Mesendoderm (in vitro differentiated cells): ENCODE results near the gene VASH2.

Source experiments
- DNase-seq: peaks from one replicate; pipeline ENCODE4 v3.0.0; 2013
- H2AK5ac ChIP-seq: 2 replicates; pipeline ENCODE4 v1.6.1; 2013; ENCODE audit warnings: low read length, inconsistent platforms
- H2BK120ac ChIP-seq: 2 replicates; pipeline ENCODE4 v1.6.1; 2013; ENCODE audit warnings: low read depth, mild to moderate bottlenecking, low read length, moderate library complexity, mixed read lengths
- H2BK15ac ChIP-seq: replicated peaks from 2 replicates; pipeline ENCODE4 v1.6.1; 2013; ENCODE audit warnings: low read depth, mild to moderate bottlenecking, moderate library complexity
- H2BK5ac ChIP-seq: 2 replicates; pipeline ENCODE4 v1.6.1; 2013; ENCODE audit warnings: low read length, inconsistent platforms
- H3K18ac ChIP-seq: 2 replicates; pipeline ENCODE4 v1.6.1; 2013; ENCODE audit warnings: mild to moderate bottlenecking, low read length, mixed read lengths
- H3K23ac ChIP-seq: one replicate; pipeline ENCODE4 v1.6.1; 2013; ENCODE audit warnings: low read length
- H3K27ac ChIP-seq: 2 replicates; pipeline ENCODE4 v1.5.1; 2013; ENCODE audit warnings: low read depth, mild to moderate bottlenecking, inconsistent platforms, low read length, moderate library complexity
- H3K27me3 ChIP-seq: 2 replicates; pipeline ENCODE4 v1.6.1; 2013; ENCODE audit warnings: low read length, control low read depth, mild to moderate bottlenecking, inconsistent platforms; ENCODE audit not compliant: insufficient read depth, poor library complexity
- H3K36me3 ChIP-seq: 2 replicates; pipeline ENCODE4 v1.6.1; 2013; ENCODE audit warnings: low read length, inconsistent platforms; ENCODE audit not compliant: control insufficient read depth, insufficient read depth
- H3K4ac ChIP-seq: one replicate; pipeline ENCODE4 v1.6.1; 2013; ENCODE audit warnings: low read depth, mild to moderate bottlenecking, low read length, moderate library complexity
- H3K4me1 ChIP-seq: 2 replicates; pipeline ENCODE4 v1.6.1; 2013; ENCODE audit warnings: low read depth, low read length, inconsistent platforms; ENCODE audit not compliant: control insufficient read depth
- H3K4me2 ChIP-seq: 2 replicates; pipeline ENCODE4 v1.6.1; 2013; ENCODE audit warnings: low read length
- H3K4me3 ChIP-seq: 2 replicates; pipeline ENCODE4 v1.5.1; 2013; ENCODE audit warnings: mild to moderate bottlenecking, low read length
- H3K56ac ChIP-seq: one replicate; pipeline ENCODE4 v1.6.1; 2013; ENCODE audit warnings: low read length
- H3K79me1 ChIP-seq: 2 replicates; pipeline ENCODE4 v1.6.1; 2013; ENCODE audit warnings: low read length, inconsistent platforms
- H3K79me2 ChIP-seq: 2 replicates; pipeline ENCODE4 v1.6.1; 2013; ENCODE audit warnings: mild to moderate bottlenecking, low read length; ENCODE audit not compliant: control insufficient read depth, insufficient read depth
- H3K9ac ChIP-seq: 2 replicates; pipeline ENCODE4 v1.6.1; 2013; ENCODE audit warnings: low read length, inconsistent platforms
- H4K5ac ChIP-seq: one replicate; pipeline ENCODE4 v1.6.1; 2013; ENCODE audit warnings: low read length
- H4K8ac ChIP-seq: one replicate; pipeline ENCODE4 v1.6.1; 2013; ENCODE audit warnings: low read depth, mild to moderate bottlenecking, control low read depth, low read length, moderate library complexity
- WGBS: extraction: QIAGEN DNeasy Blood & Tissue Kit; methylation state at CpG from one replicate; pipeline ENCODE4 v1.1.7; 2013; ENCODE audit warnings: low lambda C conversion rate, missing lambda C conversion rate; ENCODE audit not compliant: insufficient coverage; ENCODE audit errors: extremely low coverage; 5-methylcytosine and 5-hydroxymethylcytosine counted together

VASH2 gene

DNA sequence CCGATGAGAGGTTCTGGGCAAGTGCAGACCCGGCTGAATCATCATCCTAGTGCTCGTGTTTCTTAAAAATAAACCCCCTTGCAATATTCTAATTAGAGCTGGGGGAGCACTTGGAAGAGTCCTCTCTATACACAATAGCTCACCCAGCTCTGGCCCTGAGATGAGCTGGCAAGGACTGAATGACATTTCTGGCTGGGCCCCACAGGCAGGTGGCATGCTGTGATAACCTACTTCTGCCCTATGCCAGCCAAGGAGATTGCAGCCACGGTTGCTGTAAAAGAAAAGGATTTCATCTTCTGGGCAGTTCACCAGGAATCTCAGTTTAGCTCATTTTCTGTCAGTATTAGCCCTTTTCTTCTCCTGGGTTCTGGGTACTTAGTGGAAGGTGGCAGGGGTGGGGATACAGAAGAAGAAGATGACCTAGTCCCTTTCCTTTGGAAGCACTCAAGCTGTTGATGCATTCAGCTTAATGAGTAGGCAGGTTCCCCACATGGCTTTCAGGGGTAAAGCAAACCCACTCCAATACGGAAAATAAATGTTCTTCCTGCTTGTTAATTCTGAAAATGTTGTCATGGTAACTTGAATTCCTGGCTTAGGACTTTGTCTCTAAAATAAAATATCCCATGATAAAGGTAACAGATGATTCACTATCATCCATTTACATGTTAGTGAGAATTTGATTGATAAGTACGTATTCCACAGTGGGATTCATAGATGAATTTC, 32.2 kb downstream of the VASH2 start:
- no peaks in the 10 kb centered on the region for H3K79me1 ChIP-seq
- H3K56ac ChIP-seq, result no peak overlapping the region
- no peak overlapping the region for H2BK15ac ChIP-seq
- no peak overlapping the region for H3K18ac ChIP-seq
- DNase-seq, result no peak
- H3K4me1 ChIP-seq, result no peaks in the 10 kb centered on the region
- H2BK120ac ChIP-seq, result no peak overlapping the region
- peaks cover 1% of the 10 kb centered on the region for H3K36me3 ChIP-seq
- no peak overlapping the region for H2AK5ac ChIP-seq
- H3K4me2 ChIP-seq, result no peak overlapping the region
- H4K5ac ChIP-seq, result no peak overlapping the region
- H3K9ac ChIP-seq, result no peak overlapping the region
- H3K27ac ChIP-seq, result no peak overlapping the region
- H3K23ac ChIP-seq, result no peak overlapping the region
- no peak overlapping the region for H4K8ac ChIP-seq
- H3K79me2 ChIP-seq, result no peaks in the 10 kb centered on the region
- H2BK5ac ChIP-seq, result no peak overlapping the region
- WGBS, result no CpG with 5 or more reads among the region's 6 CpGs
- H3K27me3 ChIP-seq, result no peaks in the 10 kb centered on the region
- no peak overlapping the region for H3K4me3 ChIP-seq
- H3K4ac ChIP-seq, result no peak overlapping the region

- Histone ChIP-seq H3K4me2 (no peak overlapping the region), H3K4ac (no peak overlapping the region), H3K79me2 (no peaks in the 10 kb centered on the region), H3K4me1 (no peaks in the 10 kb centered on the region), H2AK5ac (no peak overlapping the region), H3K27ac (no peak overlapping the region), H3K23ac (no peak overlapping the region), H4K5ac (no peak overlapping the region), H3K56ac (no peak overlapping the region), H3K4me3 (no peak overlapping the region), H4K8ac (no peak overlapping the region), H2BK120ac (no peak overlapping the region), H2BK15ac (no peak overlapping the region), H2BK5ac (no peak overlapping the region), H3K27me3 (no peaks in the 10 kb centered on the region), H3K36me3 (peaks cover 1% of the 10 kb centered on the region), H3K9ac (no peak overlapping the region), H3K18ac (no peak overlapping the region), H3K79me1 (no peaks in the 10 kb centered on the region)
- DNase-seq, result no peak
- WGBS, result no CpG with 5 or more reads among the region's 3 CpGs
Measured at GRCh38 chr1:212983482-212983881, 33.1 kb downstream of the VASH2 start.

DNA sequence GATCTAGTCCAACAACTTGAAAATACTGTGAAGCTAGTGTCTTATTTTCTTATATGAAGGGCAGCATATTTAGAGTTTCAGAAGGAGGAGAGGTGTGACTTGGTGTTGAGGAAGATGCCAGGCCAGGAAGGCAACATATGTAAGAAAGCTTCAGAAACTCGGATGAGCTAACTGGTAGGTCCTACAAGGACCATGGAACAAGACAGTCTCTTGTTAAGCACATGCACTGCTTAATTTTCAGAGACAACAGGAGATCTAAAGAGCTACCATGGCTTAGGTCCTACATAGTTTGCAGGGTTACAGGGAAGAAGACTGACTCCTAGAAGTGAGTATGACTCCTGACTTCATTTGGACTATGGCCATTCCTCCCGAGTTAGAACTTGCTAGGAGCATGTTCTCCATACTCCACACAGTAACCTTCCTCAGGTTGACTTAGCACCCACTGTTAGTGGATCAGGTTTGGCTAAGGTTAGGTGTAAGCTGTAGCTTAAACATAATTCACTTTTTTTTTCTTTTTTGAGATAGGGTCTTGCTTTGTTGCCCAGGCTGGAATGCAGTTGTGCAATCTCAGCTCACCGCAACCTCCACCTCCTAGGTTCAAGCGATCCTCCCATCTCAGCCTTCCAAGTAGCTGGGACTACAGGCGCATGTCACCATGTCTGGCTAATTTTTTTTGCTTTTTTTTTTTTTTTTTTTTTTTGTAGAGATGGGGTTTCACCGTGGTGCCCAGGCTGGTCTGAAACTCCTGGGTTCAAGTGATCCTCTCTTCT, 34.4 kb downstream of the VASH2 start:
- no peak for DNase-seq
- H3K4me3 ChIP-seq, result no peak overlapping the region
- no peak overlapping the region for H3K18ac ChIP-seq
- H4K8ac ChIP-seq, result no peak overlapping the region
- H2BK120ac ChIP-seq, result no peak overlapping the region
- H3K36me3 ChIP-seq, result peaks cover 1% of the 10 kb centered on the region
- no peaks in the 10 kb centered on the region for H3K27me3 ChIP-seq
- no peak overlapping the region for H3K4ac ChIP-seq
- H3K27ac ChIP-seq, result no peak overlapping the region
- H3K79me1 ChIP-seq, result no peaks in the 10 kb centered on the region
- WGBS, result no CpG with 5 or more reads among the region's 6 CpGs
- H2AK5ac ChIP-seq, result no peak overlapping the region
- H4K5ac ChIP-seq, result no peak overlapping the region
- no peak overlapping the region for H3K9ac ChIP-seq
- no peaks in the 10 kb centered on the region for H3K79me2 ChIP-seq
- H2BK15ac ChIP-seq, result no peak overlapping the region
- no peak overlapping the region for H2BK5ac ChIP-seq
- no peak overlapping the region for H3K4me2 ChIP-seq
- no peak overlapping the region for H3K56ac ChIP-seq
- no peak overlapping the region for H3K23ac ChIP-seq
- H3K4me1 ChIP-seq, result no peaks in the 10 kb centered on the region

DNA sequence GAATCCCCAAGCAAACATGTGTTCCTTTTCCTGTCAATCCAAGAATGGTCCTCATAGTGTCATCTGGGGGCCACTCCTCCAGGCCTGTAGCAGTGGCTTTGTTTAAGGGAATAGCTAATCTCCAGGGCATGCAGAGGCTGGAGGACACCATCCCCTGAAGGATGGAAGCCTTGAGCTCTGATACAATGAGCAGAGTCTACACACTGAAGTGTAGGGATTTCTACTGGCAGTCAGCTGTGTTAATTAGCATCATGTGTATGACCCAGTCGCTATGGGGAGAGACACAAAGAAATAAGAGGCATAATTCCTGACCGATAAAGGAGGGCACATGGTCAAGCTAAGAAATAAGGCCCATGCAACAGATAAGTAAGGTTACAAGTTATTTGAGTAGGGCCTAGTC, 36.2 kb downstream of the VASH2 start:
- H3K9ac ChIP-seq, result no peak overlapping the region
- H2BK120ac ChIP-seq, result no peak overlapping the region

GRCh38 chr1:212987702-212988322, 37.5 kb downstream of the VASH2 start:
- Histone ChIP-seq H3K56ac (no peak overlapping the region), H3K18ac (no peak overlapping the region), H2BK15ac (no peak overlapping the region), H3K27ac (no peak overlapping the region), H3K4me1 (no peaks in the 10 kb centered on the region), H2AK5ac (no peak overlapping the region), H2BK120ac (no peak overlapping the region), H3K9ac (no peak overlapping the region), H3K27me3 (no peaks in the 10 kb centered on the region), H3K23ac (no peak overlapping the region), H3K4ac (no peak overlapping the region), H4K5ac (no peak overlapping the region), H2BK5ac (no peak overlapping the region), H4K8ac (no peak overlapping the region), H3K36me3 (peaks cover 1% of the 10 kb centered on the region), H3K79me2 (no peaks in the 10 kb centered on the region), H3K4me3 (no peak overlapping the region), H3K79me1 (no peaks in the 10 kb centered on the region), H3K4me2 (no peak overlapping the region)
- WGBS, result no CpG with 5 or more reads among the region's 6 CpGs
- no peak for DNase-seq

More for the DNA sequence above, 36.2 kb downstream of the VASH2 start:
- no peak overlapping the region for H2AK5ac ChIP-seq
- H2BK5ac ChIP-seq, result no peak overlapping the region
- no CpG with 5 or more reads among the region's 2 CpGs for WGBS
- no peak overlapping the region for H2BK15ac ChIP-seq
- no peaks in the 10 kb centered on the region for H3K4me1 ChIP-seq
- no peak overlapping the region for H3K56ac ChIP-seq
- H3K27ac ChIP-seq, result no peak overlapping the region
- no peaks in the 10 kb centered on the region for H3K79me1 ChIP-seq
- H3K18ac ChIP-seq, result no peak overlapping the region
- no peak for DNase-seq
- no peak overlapping the region for H4K5ac ChIP-seq
- peaks cover 1% of the 10 kb centered on the region for H3K36me3 ChIP-seq
- no peaks in the 10 kb centered on the region for H3K79me2 ChIP-seq
- no peak overlapping the region for H3K4ac ChIP-seq
- no peak overlapping the region for H3K4me2 ChIP-seq
- H4K8ac ChIP-seq, result no peak overlapping the region
- H3K4me3 ChIP-seq, result no peak overlapping the region
- no peaks in the 10 kb centered on the region for H3K27me3 ChIP-seq
- no peak overlapping the region for H3K23ac ChIP-seq
